CD14-positive monocyte (primary cell): ENCODE measurements around the gene AIRE. TPM values are rescaled to one million over a fixed set of nuclear protein-coding genes. Genes with fewer than 3 reads are reported as not detected.
"Not testable (repeated sequence)": the region's sequence is repeated elsewhere in the genome, so short reads cannot be mapped to it uniquely, and the experiment has no call there.

ENCODE experiments used
- DNase-seq, 3 donors: peaks; one replicate each; pipeline ENCODE4 v3.0.0-alpha.2; 2011 to 2022
- H2AFZ ChIP-seq: 2 replicates; pipeline ENCODE4 v1.6.0; 2012; ENCODE audit warnings: mild to moderate bottlenecking, low read depth, low read length, inconsistent platforms; ENCODE audit not compliant: insufficient read depth, poor library complexity, severe bottlenecking
- H3K27ac ChIP-seq, 2 donors: 1 replicate in 1 of 2; 2 replicates in 1 of 2; pipeline ENCODE4 v1.5.1; 2012 to 2013; ENCODE audit warnings: low read length in 2 of 2, control low read depth in 1 of 2, inconsistent platforms in 1 of 2, low read depth in 1 of 2, mild to moderate bottlenecking in 1 of 2
- H3K27me3 ChIP-seq, 2 donors: one replicate each; pipeline versions ENCODE4 v1.6.0 to v1.6.1; 2011 to 2013; ENCODE audit warnings: low read length in 2 of 2; ENCODE audit not compliant: control insufficient read depth in 2 of 2, insufficient read depth in 2 of 2
- H3K36me3 ChIP-seq, 2 donors: replicated peaks in 1 of 2; 1 replicate in 1 of 2; 2 replicates in 1 of 2; pipeline versions ENCODE4 v1.5.1 to v1.6.1; 2012 to 2013; ENCODE audit warnings: low read length in 2 of 2, control low read depth in 1 of 2, inconsistent platforms in 1 of 2, mild to moderate bottlenecking in 1 of 2; ENCODE audit not compliant: insufficient read depth in 2 of 2, control insufficient read depth in 1 of 2
- H3K4me1 ChIP-seq, 2 donors: 1 replicate in 1 of 2; 2 replicates in 1 of 2; pipeline versions ENCODE4 v1.5.1 to v1.6.1; 2012 to 2013; ENCODE audit warnings: low read length in 2 of 2, control low read depth in 1 of 2, inconsistent platforms in 1 of 2, mild to moderate bottlenecking in 1 of 2, moderate library complexity in 1 of 2; ENCODE audit not compliant: insufficient read depth in 2 of 2, control insufficient read depth in 1 of 2
- H3K4me2 ChIP-seq: replicated peaks from 2 replicates; pipeline ENCODE3; 2012; ENCODE audit warnings: low read length, moderate library complexity, mild to moderate bottlenecking; ENCODE audit not compliant: poor library complexity, severe bottlenecking; ENCODE audit errors: extremely low read depth
- H3K4me3 ChIP-seq, 3 experiments: fragments of 200-600 bp in 1 of 3; sonication (generic) in 1 of 3; replicated peaks in 1 of 3; 1 replicate in 2 of 3; 2 replicates in 1 of 3; pipeline ENCODE4 v1.5.1; 2011 to 2013; ENCODE audit warnings: low read length in 3 of 3, mild to moderate bottlenecking in 3 of 3, control low read depth in 2 of 3, low read depth in 2 of 3, inconsistent platforms in 1 of 3, moderate library complexity in 1 of 3
- H3K79me2 ChIP-seq: 2 replicates; pipeline ENCODE4 v1.6.0; 2012; ENCODE audit warnings: mild to moderate bottlenecking, control low read depth, inconsistent platforms, low read length, moderate library complexity; ENCODE audit not compliant: insufficient read depth
- H3K9ac ChIP-seq: 2 replicates; pipeline ENCODE4 v1.6.0; 2017; ENCODE audit warnings: low read length, mild to moderate bottlenecking; ENCODE audit not compliant: insufficient read depth, poor library complexity, severe bottlenecking
- H3K9me3 ChIP-seq, 2 donors: replicated peaks in 1 of 2; 1 replicate in 1 of 2; 2 replicates in 1 of 2; pipeline versions ENCODE4 v1.5.1 to v1.6.1; 2012 to 2013; ENCODE audit warnings: low read length in 2 of 2, control low read depth in 1 of 2; ENCODE audit not compliant: control insufficient read depth in 1 of 2, insufficient read depth in 1 of 2
- H4K20me1 ChIP-seq: 2 replicates; pipeline ENCODE4 v1.6.0; 2012; ENCODE audit warnings: mild to moderate bottlenecking, low read length, control low read depth, moderate library complexity; ENCODE audit not compliant: insufficient read depth
- H3K27ac Mint-ChIP-seq, 7 donors: one replicate each; pipeline ENCODE4 v1.8.0; 2020; ENCODE audit warnings: mild to moderate bottlenecking in 7 of 7, mixed read lengths in 7 of 7, moderate library complexity in 6 of 7, inconsistent platforms in 2 of 7
- H3K27me3 Mint-ChIP-seq, 3 donors: one replicate each; pipeline ENCODE4 v1.8.0; 2021 to 2022; ENCODE audit warnings: low read depth in 3 of 3, mild to moderate bottlenecking in 3 of 3, mixed read lengths in 3 of 3, moderate library complexity in 3 of 3, inconsistent platforms in 1 of 3
- H3K36me3 Mint-ChIP-seq, 2 donors: one replicate each; pipeline ENCODE4 v1.8.0; 2020; ENCODE audit warnings: mixed read lengths in 2 of 2, inconsistent platforms in 1 of 2, mild to moderate bottlenecking in 1 of 2
- H3K4me1 Mint-ChIP-seq: one replicate; pipeline ENCODE4 v1.8.0; 2020; ENCODE audit warnings: mild to moderate bottlenecking, mixed read lengths
- H3K4me3 Mint-ChIP-seq, 2 donors: one replicate each; pipeline ENCODE4 v1.8.0; 2020; ENCODE audit warnings: mild to moderate bottlenecking in 2 of 2, mixed read lengths in 2 of 2, moderate library complexity in 1 of 2
- H3K9me3 Mint-ChIP-seq, 7 donors: one replicate each; pipeline ENCODE4 v1.8.0; 2020 to 2022; ENCODE audit warnings: mixed read lengths in 7 of 7, mild to moderate bottlenecking in 6 of 7, moderate library complexity in 6 of 7, inconsistent platforms in 2 of 7
- WGBS: methylation state at CpG from one replicate; pipeline ENCODE4 v1.1.5; 2013; ENCODE audit warnings: missing lambda C conversion rate; ENCODE audit not compliant: insufficient coverage; 5-methylcytosine and 5-hydroxymethylcytosine counted together
- intact Hi-C, 2 donors: fragments of 100-400 bp; cut with micrococcal nuclease; formaldehyde crosslinking; loops; one replicate each; pipeline versions ENCODE4 v1.15.0 to v1.15.1; 2023
- polyA minus RNA-seq: library from RNA; depleted of rRNA, polyadenylated mRNA; stranded (reverse); fragments of >200 nt; gene quantifications from 2 replicates; pipeline ENCODE4 v1.2.3, GENCODE V29; 2012
- polyA plus RNA-seq, 3 donors: library from polyadenylated mRNA; depleted of rRNA in 1 of 3; unstranded in 2 of 3; stranded (reverse) in 1 of 3; fragments of 300-500 nt in 2 of 3; fragments of >200 nt in 1 of 3; fragmentation: Illumina TruSeq in 2 of 3; gene quantifications; 1 replicate in 2 of 3; 2 replicates in 1 of 3; pipeline ENCODE4 v1.2.3, GENCODE V29; 2012 to 2021
- total RNA-seq, 12 experiments: library from RNA in 1 of 12; stranded (reverse) in 1 of 12; fragments of 120-200 nt in 1 of 12; gene quantifications; one replicate each; pipeline ENCODE4 v1.2.4 and lab custom pipeline; 2013 to 2026; ENCODE audit warnings: mixed read lengths in 6 of 12, inconsistent platforms in 1 of 12
- TF ChIP-seq, protein P1 (sequence below): fragments of 200-600 bp; IDR thresholded peaks from one replicate; pipeline ENCODE4 v1.8.0; 2022; ENCODE audit warnings: antibody characterized with exemption, mild to moderate bottlenecking

The AIRE gene
- 0.06 TPM for total RNA-seq (2013)
- polyA plus RNA-seq (not detected), polyA minus RNA-seq (0.08 TPM in 1 of 2 replicates, not detected in the other), total RNA-seq (lab: John Stamatoyannopoulos, UW) (0 to 1.0 (median 0.08) reads per million in 11 experiments)

DNA sequence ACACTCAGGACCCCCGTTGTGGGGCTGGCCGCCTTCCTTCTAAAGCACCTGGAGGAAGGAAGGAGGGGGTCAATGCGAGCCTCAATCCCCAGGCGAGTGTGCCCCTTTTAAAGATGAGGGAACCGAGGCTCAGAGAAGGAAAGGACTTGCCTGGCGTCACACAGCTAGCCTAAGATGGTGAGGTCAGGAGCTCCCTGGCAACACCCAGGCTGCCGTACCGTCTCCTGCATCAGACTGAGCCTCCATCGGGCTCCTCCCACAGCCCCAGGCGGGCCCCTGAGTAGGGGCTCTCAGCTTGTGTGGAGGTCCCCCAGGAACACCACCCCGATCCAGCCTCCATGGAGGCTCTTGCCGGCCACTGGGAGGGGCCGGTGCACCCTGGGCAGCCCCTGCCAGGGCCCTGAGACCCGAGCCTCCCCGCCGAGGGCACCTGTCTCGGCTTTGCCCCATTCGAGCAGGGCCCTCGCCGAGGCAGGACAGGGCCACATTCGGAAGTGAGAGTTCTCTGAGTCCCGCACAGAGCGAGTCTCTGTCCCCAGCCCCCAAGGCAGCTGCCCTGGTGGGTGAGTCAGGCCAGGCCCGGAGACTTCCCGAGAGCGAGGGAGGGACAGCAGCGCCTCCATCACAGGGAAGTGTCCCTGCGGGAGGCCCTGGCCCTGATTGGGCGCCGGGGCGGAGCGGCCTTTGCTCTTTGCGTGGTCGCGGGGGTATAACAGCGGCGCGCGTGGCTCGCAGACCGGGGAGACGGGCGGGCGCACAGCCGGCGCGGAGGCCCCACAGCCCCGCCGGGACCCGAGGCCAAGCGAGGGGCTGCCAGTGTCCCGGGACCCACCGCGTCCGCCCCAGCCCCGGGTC, at the start of gene AIRE:
AIRE (plus strand) TSS at position 739 of the 855 bp plus-strand sequence. CDS start 131 bp downstream, outside the sequence.
- WGBS = 58% methylated on average over 53 of the region's 56 CpGs
- Histone ChIP-seq H3K4me3 (no peak within 1 kb of the TSS), H2AFZ (no peak within 1 kb of the TSS), H3K4me2 (no peak within 1 kb of the TSS), H3K4me1 (no peaks in the 10 kb centered on the region), H3K36me3 (no peaks in the 10 kb centered on the region), H3K9me3 (no peaks in the 10 kb centered on the region), H4K20me1 (no peaks in the 10 kb centered on the region), H3K79me2 (no peaks in the 10 kb centered on the region), H3K27ac (no peak within 1 kb of the TSS), H3K9ac (no peak within 1 kb of the TSS), H3K27me3 (peaks cover 0 to 3% of the 10 kb centered on the region in 2 donors)
- Mint-ChIP-seq H3K27ac (no peak within 1 kb of the TSS), H3K4me1 (peaks cover 12% of the 10 kb centered on the region), H3K36me3 (no peaks in the 10 kb centered on the region), H3K9me3 (peaks cover 0 to 3% (median 0%) of the 10 kb centered on the region in 7 donors), H3K4me3 (no peak within 1 kb of the TSS), H3K27me3 (peaks cover 8 to 43% (median 10%) of the 10 kb centered on the region in 3 donors)
- TF ChIP-seq, protein P1, sequence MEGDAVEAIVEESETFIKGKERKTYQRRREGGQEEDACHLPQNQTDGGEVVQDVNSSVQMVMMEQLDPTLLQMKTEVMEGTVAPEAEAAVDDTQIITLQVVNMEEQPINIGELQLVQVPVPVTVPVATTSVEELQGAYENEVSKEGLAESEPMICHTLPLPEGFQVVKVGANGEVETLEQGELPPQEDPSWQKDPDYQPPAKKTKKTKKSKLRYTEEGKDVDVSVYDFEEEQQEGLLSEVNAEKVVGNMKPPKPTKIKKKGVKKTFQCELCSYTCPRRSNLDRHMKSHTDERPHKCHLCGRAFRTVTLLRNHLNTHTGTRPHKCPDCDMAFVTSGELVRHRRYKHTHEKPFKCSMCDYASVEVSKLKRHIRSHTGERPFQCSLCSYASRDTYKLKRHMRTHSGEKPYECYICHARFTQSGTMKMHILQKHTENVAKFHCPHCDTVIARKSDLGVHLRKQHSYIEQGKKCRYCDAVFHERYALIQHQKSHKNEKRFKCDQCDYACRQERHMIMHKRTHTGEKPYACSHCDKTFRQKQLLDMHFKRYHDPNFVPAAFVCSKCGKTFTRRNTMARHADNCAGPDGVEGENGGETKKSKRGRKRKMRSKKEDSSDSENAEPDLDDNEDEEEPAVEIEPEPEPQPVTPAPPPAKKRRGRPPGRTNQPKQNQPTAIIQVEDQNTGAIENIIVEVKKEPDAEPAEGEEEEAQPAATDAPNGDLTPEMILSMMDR = no peak
- DNase-seq = peak in 1 of 3 donors; percentile 41
- intact Hi-C loops = no loop called here

DNA sequence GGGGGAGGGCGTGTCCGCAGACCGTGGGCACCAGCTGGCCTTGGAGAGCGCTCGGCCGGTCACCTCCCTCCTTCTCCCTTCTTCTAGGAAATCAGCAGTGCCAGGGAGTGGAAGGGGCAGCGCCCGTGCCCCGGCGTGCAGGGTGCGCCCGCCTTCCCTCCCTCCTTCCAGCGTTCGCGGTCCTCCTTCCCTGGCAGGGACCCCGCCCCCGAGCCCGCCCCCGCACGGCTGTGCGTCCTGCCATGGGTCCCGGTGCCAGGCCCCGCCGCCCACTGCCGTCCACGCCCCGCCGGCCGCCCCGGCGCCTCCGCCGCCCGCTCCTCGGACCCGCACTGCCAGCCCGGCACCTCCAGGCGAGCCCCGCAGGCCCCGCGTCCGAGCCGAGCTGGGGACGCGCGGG, 45.3 kb upstream of the AIRE start:
- DNase-seq, H3K36me3 Mint-ChIP-seq, H3K4me3 Mint-ChIP-seq, H3K27me3 Mint-ChIP-seq, intact Hi-C loops, H3K27ac ChIP-seq, H3K9me3 Mint-ChIP-seq, H3K4me1 ChIP-seq, H3K36me3 ChIP-seq, H3K4me3 ChIP-seq, H2AFZ ChIP-seq, H3K4me2 ChIP-seq, H4K20me1 ChIP-seq, H3K9me3 ChIP-seq, H3K27me3 ChIP-seq, H3K27ac Mint-ChIP-seq, H3K79me2 ChIP-seq, H3K9ac ChIP-seq, H3K4me1 Mint-ChIP-seq: not testable (repeated sequence)
- no CpG with 5 or more reads among the region's 46 CpGs for WGBS

DNA sequence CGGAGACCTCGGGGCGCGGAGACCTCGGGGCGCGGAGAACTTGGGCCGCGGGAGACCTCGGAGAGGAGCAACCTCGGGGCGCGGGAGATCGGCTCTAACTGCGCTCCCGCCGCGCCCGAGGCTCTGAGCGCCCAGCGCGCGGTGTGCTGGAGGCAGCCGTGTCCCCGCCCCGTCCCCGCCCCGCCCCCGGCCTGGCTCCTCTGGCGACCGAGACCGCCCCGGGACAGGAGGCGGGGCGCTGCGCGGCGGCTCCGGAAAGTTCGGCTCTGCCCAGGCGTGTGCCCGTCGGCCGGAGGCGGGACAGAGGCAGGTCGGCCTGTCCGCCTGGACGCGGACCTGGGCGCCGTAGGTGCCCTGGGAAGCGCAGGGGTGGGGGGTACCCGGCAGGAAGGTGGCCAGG, 44.8 kb upstream of the AIRE start, which contains the start of gene ICOSLG:
ICOSLG (minus strand) TSS at position 102 of the 400 bp plus-strand sequence. CDS start 126 bp downstream, outside the sequence.
- H3K9me3 ChIP-seq, H3K27me3 Mint-ChIP-seq, H3K4me3 ChIP-seq, H3K27me3 ChIP-seq, H3K36me3 Mint-ChIP-seq, H3K9ac ChIP-seq, H3K36me3 ChIP-seq, H3K4me3 Mint-ChIP-seq, H3K27ac ChIP-seq, H3K4me1 Mint-ChIP-seq, H3K4me1 ChIP-seq, H4K20me1 ChIP-seq, H3K4me2 ChIP-seq, H3K9me3 Mint-ChIP-seq, DNase-seq, H3K27ac Mint-ChIP-seq, H3K79me2 ChIP-seq, intact Hi-C loops, H2AFZ ChIP-seq: not testable (repeated sequence)
- WGBS = no CpG with 5 or more reads among the region's 53 CpGs

DNA sequence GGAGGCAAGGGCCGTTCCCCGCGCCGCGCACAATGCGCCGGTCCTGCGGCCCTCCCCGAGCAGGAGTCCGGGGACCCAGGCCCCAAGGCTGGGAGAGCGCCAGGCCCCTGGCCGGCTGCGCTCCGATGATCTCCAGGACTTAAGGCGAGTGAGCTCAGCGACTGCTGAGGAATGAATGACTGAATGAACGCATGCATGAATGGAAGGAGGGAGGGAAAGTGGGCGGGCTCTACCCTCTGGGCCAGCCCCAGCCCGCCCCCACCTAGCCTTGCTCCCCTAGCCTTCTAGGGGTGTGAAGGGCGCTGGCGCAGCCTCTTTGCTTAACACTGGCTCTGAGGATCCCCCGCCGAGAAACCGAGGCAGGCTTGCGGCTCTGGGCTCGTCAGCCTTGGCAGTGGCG, 44.4 kb upstream of the AIRE start:
- H3K4me1 ChIP-seq, H3K27ac ChIP-seq, H2AFZ ChIP-seq, H3K4me3 Mint-ChIP-seq, H3K9ac ChIP-seq, DNase-seq, H3K4me3 ChIP-seq, H3K9me3 Mint-ChIP-seq, H3K9me3 ChIP-seq, H3K4me1 Mint-ChIP-seq, H3K36me3 ChIP-seq, H3K27me3 ChIP-seq, H4K20me1 ChIP-seq, H3K4me2 ChIP-seq, H3K36me3 Mint-ChIP-seq, intact Hi-C loops, H3K27me3 Mint-ChIP-seq, H3K79me2 ChIP-seq, H3K27ac Mint-ChIP-seq: not testable (repeated sequence)
- no CpG with 5 or more reads among the region's 27 CpGs for whole genome bisulfite sequencing
